ENCODE measurements around the gene SSH3.

Gene SSH3

GRCh38 chr11:67353317-67354074, 50.2 kb downstream of the SSH3 start, which contains the start of gene POLD4:
Gene POLD4, minus strand, starts transcription at chr11:67353546. Its CDS starts 147 bp downstream, at chr11:67353399.
- Histone ChIP-seq H3K9me3 (replicated peaks in 1 of 11) (no peaks in the 10 kb centered on the region), H4K20me1 (peaks cover 0 to 6% (median 0%) of the 10 kb centered on the region in 11 experiments; a peak in 2 of 22 replicates), H3K9ac (peak within 1 kb of the TSS; percentile 82 to 96 (median 91)), H3K36me3 (no peaks in the 10 kb centered on the region), H3K27me3 (no peaks in the 10 kb centered on the region), H3K27ac (peak within 1 kb of the TSS; percentile 87 to 99 (median 96)), H3K4me1 (peaks cover 71 to 90% (median 84%) of the 10 kb centered on the region in 10 experiments), H3K4me3 (peak within 1 kb of the TSS; percentile 60 to 83 (median 70)), H3K4me2 (peak within 1 kb of the TSS; percentile 91 to 100 (median 99))
- no peak for TF ChIP-seq Cebpa-rat (IDR thresholded peaks at IDR 0.05)

- H3K27me3 ChIP-seq = no peaks in the 10 kb centered on the region
- H3K4me2 ChIP-seq = peak overlapping the region; percentile 91 to 100 (median 98)
- H3K27ac ChIP-seq = peak overlapping the region; percentile 63 to 99 (median 96); a peak in 21 of 22 replicates
- peaks cover 76 to 82% (median 81%) of the 10 kb centered on the region in 10 experiments for H3K4me1 ChIP-seq
- H3K9me3 ChIP-seq (replicated peaks in 1 of 11) = no peaks in the 10 kb centered on the region
- peak overlapping the region in 9 of 10 experiments; percentile 42 to 83 (median 63); a peak in 12 of 20 replicates for H3K4me3 ChIP-seq
- H4K20me1 ChIP-seq = peaks cover 0 to 6% (median 0%) of the 10 kb centered on the region in 11 experiments; a peak in 2 of 22 replicates
- peak overlapping the region; percentile 82 to 96 (median 91) for H3K9ac ChIP-seq
- H3K36me3 ChIP-seq = no peaks in the 10 kb centered on the region
- no peak for TF ChIP-seq Cebpa-rat (IDR thresholded peaks at IDR 0.05)
These were observed 51.0 kb downstream of the SSH3 start for GRCh38 chr11:67354075-67355022.

GRCh38 chr11:67355023-67355793, 51.9 kb downstream of the SSH3 start:
- Histone ChIP-seq H3K36me3 (no peaks in the 10 kb centered on the region), H3K9me3 (replicated peaks in 1 of 11) (no peaks in the 10 kb centered on the region), H3K4me3 (peak overlapping the region in 3 of 10 experiments; percentile 55 to 83 (median 74); a peak in 4 of 20 replicates), H3K4me2 (peak overlapping the region; percentile 91 to 100 (median 98)), H3K4me1 (peaks cover 70 to 80% (median 73%) of the 10 kb centered on the region in 10 experiments), H3K9ac (peak overlapping the region; percentile 82 to 96 (median 91)), H4K20me1 (peaks cover 0 to 6% (median 0%) of the 10 kb centered on the region in 11 experiments; a peak in 2 of 22 replicates), H3K27ac (peak overlapping the region; percentile 63 to 99 (median 96); a peak in 20 of 22 replicates), H3K27me3 (no peaks in the 10 kb centered on the region)
- TF ChIP-seq Cebpa-rat (IDR thresholded peaks at IDR 0.05) = no peak

- peak overlapping the region; percentile 45 to 99 (median 96); a peak in 20 of 22 replicates for H3K27ac ChIP-seq
- H3K4me1 ChIP-seq = peaks cover 65 to 75% (median 66%) of the 10 kb centered on the region in 10 experiments
- H3K4me2 ChIP-seq = peak overlapping the region; percentile 91 to 100 (median 98)
- peak overlapping the region in 4 of 10 experiments; percentile 11 to 45 (median 28); a peak in 6 of 20 replicates for H3K4me3 ChIP-seq
- peak overlapping the region; percentile 76 to 96 (median 90); a peak in 21 of 22 replicates for H3K9ac ChIP-seq
- H3K36me3 ChIP-seq = no peaks in the 10 kb centered on the region
- TF ChIP-seq Cebpa-rat (IDR thresholded peaks at IDR 0.05) = no peak
- H3K9me3 ChIP-seq (replicated peaks in 1 of 11) = no peaks in the 10 kb centered on the region
- H4K20me1 ChIP-seq = peaks cover 0 to 3% (median 0%) of the 10 kb centered on the region in 11 experiments; a peak in 2 of 22 replicates
- no peaks in the 10 kb centered on the region for H3K27me3 ChIP-seq
These were observed 52.6 kb downstream of the SSH3 start for GRCh38 chr11:67355794-67356386.

GRCh38 chr11:67356387-67356863, 53.1 kb downstream of the SSH3 start:
- H3K4me3 ChIP-seq = peak overlapping the region in 6 of 10 experiments; percentile 4 to 45 (median 28); a peak in 7 of 20 replicates
- no peaks in the 10 kb centered on the region; a peak in 1 of 22 replicates for H3K27me3 ChIP-seq
- H3K27ac ChIP-seq = peak overlapping the region; percentile 44 to 99 (median 96)
- H3K36me3 ChIP-seq = no peaks in the 10 kb centered on the region
- no peaks in the 10 kb centered on the region for H3K9me3 ChIP-seq (replicated peaks in 1 of 11)
- H4K20me1 ChIP-seq = no peaks in the 10 kb centered on the region
- H3K4me2 ChIP-seq = peak overlapping the region; percentile 91 to 100 (median 98)
- no peak for TF ChIP-seq Cebpa-rat (IDR thresholded peaks at IDR 0.05)
- H3K4me1 ChIP-seq = peaks cover 60 to 70% (median 61%) of the 10 kb centered on the region in 10 experiments
- H3K9ac ChIP-seq = peak overlapping the region; percentile 71 to 96 (median 90)

GRCh38 chr11:67356864-67357561, 53.7 kb downstream of the SSH3 start:
- no peaks in the 10 kb centered on the region for H3K36me3 ChIP-seq
- no peaks in the 10 kb centered on the region for H3K9me3 ChIP-seq (replicated peaks in 1 of 11)
- no peaks in the 10 kb centered on the region; a peak in 2 of 22 replicates for H3K27me3 ChIP-seq
- peaks cover 54 to 64% (median 55%) of the 10 kb centered on the region in 10 experiments for H3K4me1 ChIP-seq
- no peak for TF ChIP-seq Cebpa-rat (IDR thresholded peaks at IDR 0.05)
- peak overlapping the region; percentile 44 to 99 (median 96); a peak in 20 of 22 replicates for H3K27ac ChIP-seq
- peak overlapping the region; percentile 71 to 96 (median 90); a peak in 21 of 22 replicates for H3K9ac ChIP-seq
- H3K4me3 ChIP-seq = peak overlapping the region in 5 of 10 experiments; percentile 4 to 45 (median 30); a peak in 6 of 20 replicates
- H3K4me2 ChIP-seq = peak overlapping the region; percentile 91 to 100 (median 98)
- no peaks in the 10 kb centered on the region for H4K20me1 ChIP-seq

Data from BLaER1 treated with 17β-estradiol and CSF1 and Interleukin-3, amounts not matched to agents 10 nM and 100 nM (cell line).